GM15510 (cell line): ENCODE results near the gene GPLD1.
A peak's percentile ranks its signal among the peaks of the same experiment; 100 is the strongest.

Experiments used
- POLR2A ChIP-seq: IDR thresholded peaks from 3 replicates; pipeline ENCODE4 v1.6.1; 2011; ENCODE audit warnings: borderline replicate concordance; ENCODE audit not compliant: insufficient read length; ENCODE audit errors: extremely low read depth

The GPLD1 gene

GRCh38 chr6:24489470-24489869 lies at the start of gene GPLD1:
TSS of gene GPLD1 (minus strand) at chr6:24489578. CDS start at chr6:24489511, 67 bp downstream.
- no peak for TF ChIP-seq POLR2A

GRCh38 chr6:24537771-24538385 lies 48.5 kb upstream of the GPLD1 start:
- no peak for TF ChIP-seq POLR2A

GRCh38 chr6:24537082-24537699 lies 47.8 kb upstream of the GPLD1 start:
- TF ChIP-seq POLR2A = no peak

GRCh38 chr6:24536466-24536865 lies 47.1 kb upstream of the GPLD1 start:
- no peak for TF ChIP-seq POLR2A

- TF ChIP-seq POLR2A = no peak
Measured at GRCh38 chr6:24535210-24535609, 45.8 kb upstream of the GPLD1 start.

- no peak for TF ChIP-seq POLR2A
Measured at GRCh38 chr6:24534329-24534728, 45.0 kb upstream of the GPLD1 start.

- no peak for TF ChIP-seq POLR2A
Measured at GRCh38 chr6:24529985-24530384, 40.6 kb upstream of the GPLD1 start.

GRCh38 chr6:24524805-24525204 lies 35.4 kb upstream of the GPLD1 start:
- no peak for TF ChIP-seq POLR2A

- no peak for TF ChIP-seq POLR2A
Measured at GRCh38 chr6:24524329-24524728, 35.0 kb upstream of the GPLD1 start.

GRCh38 chr6:24522228-24523176 lies 33.1 kb upstream of the GPLD1 start:
- no peak for TF ChIP-seq POLR2A

- no peak for TF ChIP-seq POLR2A
Measured at GRCh38 chr6:24520929-24521546, 31.7 kb upstream of the GPLD1 start.

GRCh38 chr6:24517659-24518543 lies 28.5 kb upstream of the GPLD1 start:
- TF ChIP-seq POLR2A = peak; percentile 36

- no peak for TF ChIP-seq POLR2A
Measured at GRCh38 chr6:24513602-24514001, 24.2 kb upstream of the GPLD1 start.
